Liver (tissue), 9 donors: Measurements from ENCODE around the gene RREB1. TPM values are rescaled to one million over a fixed set of nuclear protein-coding genes. Genes with fewer than 3 reads are reported as not detected.

Source experiments
- DNase-seq: peaks from one replicate; pipeline ENCODE4 v3.0.0-alpha.2; 2017; ENCODE audit warnings: low spot score
- H3K27ac ChIP-seq, 2 donors: one replicate each; pipeline ENCODE4 v1.7.0; 2013; ENCODE audit warnings: inconsistent platforms in 2 of 2, low read length in 2 of 2, control low read depth in 1 of 2, low read depth in 1 of 2, mild to moderate bottlenecking in 1 of 2
- H3K27me3 ChIP-seq, 4 donors: one replicate each; pipeline versions ENCODE4 v1.6.1 to v1.7.0; 2013; ENCODE audit warnings: low read length in 3 of 4, inconsistent platforms in 1 of 4, mild to moderate bottlenecking in 1 of 4, moderate library complexity in 1 of 4; ENCODE audit not compliant: control insufficient read depth in 4 of 4, insufficient read depth in 4 of 4
- H3K36me3 ChIP-seq, 4 donors: one replicate each; pipeline versions ENCODE4 v1.6.1 to v1.7.0; 2013; ENCODE audit warnings: low read length in 3 of 4, mild to moderate bottlenecking in 3 of 4, low read depth in 1 of 4, moderate library complexity in 1 of 4; ENCODE audit not compliant: control insufficient read depth in 4 of 4, insufficient read depth in 3 of 4
- H3K4me1 ChIP-seq, 4 donors: one replicate each; pipeline versions ENCODE4 v1.6.1 to v1.7.0; 2013; ENCODE audit warnings: low read length in 3 of 4, mild to moderate bottlenecking in 3 of 4, moderate library complexity in 1 of 4; ENCODE audit not compliant: control insufficient read depth in 4 of 4, insufficient read depth in 4 of 4
- H3K4me3 ChIP-seq, 3 donors: one replicate each; pipeline versions ENCODE4 v1.6.1 to v1.7.0; 2013; ENCODE audit warnings: low read length in 3 of 3, control low read depth in 1 of 3, low read depth in 1 of 3, mild to moderate bottlenecking in 1 of 3
- H3K9ac ChIP-seq, 2 donors: one replicate each; pipeline ENCODE4 v1.7.0; 2013; ENCODE audit warnings: low read length in 2 of 2, mild to moderate bottlenecking in 2 of 2, moderate library complexity in 2 of 2, control low read depth in 1 of 2, low read depth in 1 of 2
- H3K9me3 ChIP-seq, 4 donors: one replicate each; pipeline versions ENCODE4 v1.6.1 to v1.7.0; 2013; ENCODE audit warnings: low read length in 3 of 4; ENCODE audit not compliant: control insufficient read depth in 4 of 4
- ATF3 ChIP-seq: IDR thresholded peaks from 2 replicates; pipeline ENCODE4 v1.6.1; 2016; ENCODE audit warnings: antibody characterized with exemption
- CTCF ChIP-seq: fragments of 150-350 bp; IDR thresholded peaks from 2 replicates; pipeline ENCODE4 v1.5.1; 2017; ENCODE audit warnings: improper control_type of control experiment, low read depth, low read length; ENCODE audit not compliant: missing input control
- EGR1 ChIP-seq, 2 donors: IDR thresholded peaks; 2 replicates each; pipeline ENCODE4 v1.6.1; 2016 to 2018; ENCODE audit warnings: antibody characterized with exemption in 2 of 2, low read depth in 2 of 2
- FOXA1 ChIP-seq: IDR thresholded peaks from 2 replicates; pipeline ENCODE4 v1.6.1; 2016; ENCODE audit warnings: antibody characterized with exemption
- FOXA2 ChIP-seq: IDR thresholded peaks from 2 replicates; pipeline ENCODE4 v1.6.1; 2016; ENCODE audit warnings: antibody characterized with exemption
- GABPA ChIP-seq, 2 donors: IDR thresholded peaks in 1 of 2; conservative IDR thresholded peaks in 1 of 2; 2 replicates each; pipeline ENCODE4 v1.6.1; 2016; ENCODE audit warnings: antibody characterized with exemption in 2 of 2, mild to moderate bottlenecking in 1 of 2, moderate library complexity in 1 of 2
- HNF4A ChIP-seq, 2 donors: conservative IDR thresholded peaks; 2 replicates each; pipeline ENCODE4 v1.6.1; 2016; ENCODE audit warnings: antibody characterized with exemption in 2 of 2, mild to moderate bottlenecking in 2 of 2
- HNF4G ChIP-seq: IDR thresholded peaks from 2 replicates; pipeline ENCODE4 v1.6.1; 2016; ENCODE audit warnings: antibody characterized with exemption
- JUND ChIP-seq, 2 donors: IDR thresholded peaks; 2 replicates each; pipeline ENCODE4 v1.6.1; 2016; ENCODE audit warnings: antibody characterized with exemption in 2 of 2
- MAX ChIP-seq: IDR thresholded peaks from 2 replicates; pipeline ENCODE4 v1.6.1; 2016; ENCODE audit warnings: antibody characterized with exemption
- NR2F2 ChIP-seq: IDR thresholded peaks from 2 replicates; pipeline ENCODE4 v1.6.1; 2016; ENCODE audit warnings: antibody characterized with exemption
- RAD21 ChIP-seq, 2 donors: IDR thresholded peaks; 2 replicates each; pipeline ENCODE4 v1.6.1; 2016; ENCODE audit warnings: antibody characterized with exemption in 2 of 2, mild to moderate bottlenecking in 2 of 2
- REST ChIP-seq: IDR thresholded peaks from 2 replicates; pipeline ENCODE4 v1.6.1; 2016; ENCODE audit warnings: antibody characterized with exemption, mild to moderate bottlenecking
- RXRA ChIP-seq, 2 donors: IDR thresholded peaks; 2 replicates each; pipeline ENCODE4 v1.6.1; 2017 to 2018; ENCODE audit warnings: antibody characterized with exemption in 2 of 2, mild to moderate bottlenecking in 1 of 2
- TAF1 ChIP-seq: conservative IDR thresholded peaks from 2 replicates; pipeline ENCODE4 v1.6.1; 2016; ENCODE audit warnings: antibody characterized with exemption, mild to moderate bottlenecking
- YY1 ChIP-seq: IDR thresholded peaks from 2 replicates; pipeline ENCODE4 v1.6.1; 2016; ENCODE audit warnings: antibody characterized with exemption, mild to moderate bottlenecking
- ZBTB33 ChIP-seq: IDR thresholded peaks from 2 replicates; pipeline ENCODE4 v1.6.1; 2016; ENCODE audit warnings: antibody characterized with exemption
- WGBS: extraction: QIAGEN DNeasy Blood & Tissue Kit; methylation state at CpG from one replicate; pipeline ENCODE4 v1.1.7; 2013; 5-methylcytosine and 5-hydroxymethylcytosine counted together
- polyA plus RNA-seq, 2 donors: library from polyadenylated mRNA; stranded (reverse) in 1 of 2; unstranded in 1 of 2; fragments of 200-250 nt in 1 of 2; fragments of >200 nt in 1 of 2; fragmentation: Nextera tagmentation in 1 of 2; extraction: Ambion mirVana in 1 of 2; gene quantifications; one replicate each; pipeline versions ENCODE4 v1.2.1 to v1.2.3, GENCODE V29; 2013 to 2015
- total RNA-seq, 2 donors: library from RNA; depleted of rRNA; stranded (reverse); fragments of >200 nt; gene quantifications; one replicate each; pipeline ENCODE4 v1.2.3, GENCODE V29; 2014
- donor health status: healthy.
- donor health status: healthy.
- donor health status: healthy.
- donor health status: healthy.
- donor health status: healthy.

Gene RREB1
- total and polyA plus RNA-seq, 4 donors, result 10.1 to 28.9 (median 17.3) TPM

GRCh38 chr6:7127680-7128079, 19.9 kb downstream of the RREB1 start:
- no peak for DNase-seq
- Histone ChIP-seq H3K27me3 (no peaks in the 10 kb centered on the region), H3K4me1 (peaks cover 5 to 48% (median 20%) of the 10 kb centered on the region in 4 donors), H3K9me3 (no peaks in the 10 kb centered on the region), H3K9ac (no peak overlapping the region), H3K27ac (peak overlapping the region; percentile 33 to 71), H3K36me3 (peaks cover 0 to 2% (median 0%) of the 10 kb centered on the region in 4 donors), H3K4me3 (no peak overlapping the region)
- 59% methylated on average over 5 of the region's 5 CpGs for WGBS
- TF ChIP-seq REST (no peak), TAF1 (no peak), EGR1 (IDR thresholded peaks at IDR 0.05; ENCODE audit: low read depth in 2 of 2) (no peak), ZBTB33 (no peak), FOXA1 (no peak), HNF4A (conservative IDR thresholded peaks at IDR 0.05) (no peak), FOXA2 (no peak), NR2F2 (no peak), ATF3 (no peak), RXRA (IDR thresholded peaks at IDR 0.05) (no peak), JUND (IDR thresholded peaks at IDR 0.05) (no peak), GABPA (IDR thresholded peaks at IDR 0.05 in 1 of 2, conservative IDR thresholded peaks at IDR 0.05 in 1 of 2) (no peak), HNF4G (no peak), CTCF (no peak), YY1 (no peak), RAD21 (IDR thresholded peaks at IDR 0.05) (no peak)

- WGBS, result 69% methylated on average over 6 of the region's 6 CpGs
Observed at GRCh38 chr6:7129360-7129759, 21.6 kb downstream of the RREB1 start.

More at GRCh38 chr6:7129360-7129759, 21.6 kb downstream of the RREB1 start:
- no peak for DNase-seq
- H3K9ac ChIP-seq, result peak overlapping the region in 1 of 2 donors; percentile 88
- H3K4me3 ChIP-seq, result no peak overlapping the region
- peaks cover 0 to 2% (median 0%) of the 10 kb centered on the region in 4 donors for H3K36me3 ChIP-seq
- peaks cover 3 to 56% (median 23%) of the 10 kb centered on the region in 4 donors for H3K4me1 ChIP-seq
- peak overlapping the region; percentile 85 to 99 for H3K27ac ChIP-seq
- no peaks in the 10 kb centered on the region for H3K27me3 ChIP-seq
- TF ChIP-seq RXRA (IDR thresholded peaks at IDR 0.05) (peak in 1 of 2 donors; percentile 6), NR2F2 (no peak), FOXA2 (no peak), MAX (peak; percentile 26), RAD21 (IDR thresholded peaks at IDR 0.05) (peak in 1 of 2 donors; percentile 14)
- no peaks in the 10 kb centered on the region for H3K9me3 ChIP-seq
